ENCODE measurements around the gene MATN1.

DNA sequence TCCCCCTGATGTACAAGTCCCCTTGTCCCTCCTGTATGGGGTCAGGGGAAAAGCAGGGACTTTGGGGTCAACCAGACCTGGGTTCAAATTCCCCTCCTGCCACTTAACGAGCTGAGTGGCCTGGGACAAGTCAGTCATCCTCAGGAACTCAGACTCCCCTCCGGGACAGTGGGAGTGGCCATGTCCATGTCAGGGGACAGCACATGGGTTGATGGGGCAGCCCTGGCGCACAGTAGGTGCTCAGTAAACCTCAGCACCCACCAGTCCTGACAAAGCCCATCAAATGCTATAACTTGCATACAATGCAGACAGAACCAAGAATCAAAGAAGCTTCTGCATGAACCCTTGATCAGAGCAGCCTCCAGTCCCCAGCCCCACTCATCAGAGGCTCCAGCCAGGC, 30.0 kb downstream of the MATN1 start:
- TF ChIP-seq, protein P1, sequence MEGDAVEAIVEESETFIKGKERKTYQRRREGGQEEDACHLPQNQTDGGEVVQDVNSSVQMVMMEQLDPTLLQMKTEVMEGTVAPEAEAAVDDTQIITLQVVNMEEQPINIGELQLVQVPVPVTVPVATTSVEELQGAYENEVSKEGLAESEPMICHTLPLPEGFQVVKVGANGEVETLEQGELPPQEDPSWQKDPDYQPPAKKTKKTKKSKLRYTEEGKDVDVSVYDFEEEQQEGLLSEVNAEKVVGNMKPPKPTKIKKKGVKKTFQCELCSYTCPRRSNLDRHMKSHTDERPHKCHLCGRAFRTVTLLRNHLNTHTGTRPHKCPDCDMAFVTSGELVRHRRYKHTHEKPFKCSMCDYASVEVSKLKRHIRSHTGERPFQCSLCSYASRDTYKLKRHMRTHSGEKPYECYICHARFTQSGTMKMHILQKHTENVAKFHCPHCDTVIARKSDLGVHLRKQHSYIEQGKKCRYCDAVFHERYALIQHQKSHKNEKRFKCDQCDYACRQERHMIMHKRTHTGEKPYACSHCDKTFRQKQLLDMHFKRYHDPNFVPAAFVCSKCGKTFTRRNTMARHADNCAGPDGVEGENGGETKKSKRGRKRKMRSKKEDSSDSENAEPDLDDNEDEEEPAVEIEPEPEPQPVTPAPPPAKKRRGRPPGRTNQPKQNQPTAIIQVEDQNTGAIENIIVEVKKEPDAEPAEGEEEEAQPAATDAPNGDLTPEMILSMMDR (IDR thresholded peaks at IDR 0.05) = no peak
- TF ChIP-seq POLR2A (IDR thresholded peaks at IDR 0.05) = no peak
